ENCODE data around the gene METAP1D. TPM values are rescaled to one million over a fixed set of nuclear protein-coding genes. Genes with fewer than 3 reads are reported as not detected.
"Not testable (repeated sequence)": the region's sequence is repeated elsewhere in the genome, so short reads cannot be mapped to it uniquely, and the experiment has no call there.

Gene METAP1D
- total and polyA plus RNA-seq, 8 donors = 2.8 to 24.4 (median 20.1) TPM

DNA sequence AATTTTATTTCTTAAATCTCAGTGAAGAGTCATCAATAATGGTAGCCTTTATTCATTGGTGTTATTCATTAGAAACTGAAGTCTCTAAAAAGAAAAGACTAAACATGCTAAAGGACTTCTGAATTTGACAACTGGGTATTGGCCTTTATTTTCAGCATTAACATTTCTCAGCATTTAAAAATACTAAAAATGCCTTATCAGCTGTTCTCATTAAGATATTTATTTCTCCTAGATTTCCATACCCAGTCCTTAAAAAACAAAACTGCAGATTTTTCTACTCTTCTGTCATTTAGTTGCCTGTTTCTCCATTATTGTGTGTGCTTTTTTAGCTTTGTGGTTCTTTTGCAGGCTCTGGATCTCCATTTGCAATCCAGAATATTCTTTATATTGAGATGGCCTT lies 31.2 kb upstream of the METAP1D start:
- no peak for ATAC-seq
- no peaks in the 10 kb centered on the region for H3K4me1 ChIP-seq
- TF ChIP-seq, protein P1, sequence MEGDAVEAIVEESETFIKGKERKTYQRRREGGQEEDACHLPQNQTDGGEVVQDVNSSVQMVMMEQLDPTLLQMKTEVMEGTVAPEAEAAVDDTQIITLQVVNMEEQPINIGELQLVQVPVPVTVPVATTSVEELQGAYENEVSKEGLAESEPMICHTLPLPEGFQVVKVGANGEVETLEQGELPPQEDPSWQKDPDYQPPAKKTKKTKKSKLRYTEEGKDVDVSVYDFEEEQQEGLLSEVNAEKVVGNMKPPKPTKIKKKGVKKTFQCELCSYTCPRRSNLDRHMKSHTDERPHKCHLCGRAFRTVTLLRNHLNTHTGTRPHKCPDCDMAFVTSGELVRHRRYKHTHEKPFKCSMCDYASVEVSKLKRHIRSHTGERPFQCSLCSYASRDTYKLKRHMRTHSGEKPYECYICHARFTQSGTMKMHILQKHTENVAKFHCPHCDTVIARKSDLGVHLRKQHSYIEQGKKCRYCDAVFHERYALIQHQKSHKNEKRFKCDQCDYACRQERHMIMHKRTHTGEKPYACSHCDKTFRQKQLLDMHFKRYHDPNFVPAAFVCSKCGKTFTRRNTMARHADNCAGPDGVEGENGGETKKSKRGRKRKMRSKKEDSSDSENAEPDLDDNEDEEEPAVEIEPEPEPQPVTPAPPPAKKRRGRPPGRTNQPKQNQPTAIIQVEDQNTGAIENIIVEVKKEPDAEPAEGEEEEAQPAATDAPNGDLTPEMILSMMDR (IDR thresholded peaks at IDR 0.05) = no peak
- no peak for DNase-seq
- no peaks in the 10 kb centered on the region for H3K27me3 ChIP-seq
- H3K4me3 ChIP-seq = no peak overlapping the region
- intact Hi-C loops (cut with DNase I) = no loop called here
- no peaks in the 10 kb centered on the region for H3K9me3 ChIP-seq
- H3K36me3 ChIP-seq = peaks cover 0 to 33% of the 10 kb centered on the region in 2 donors
- no peak overlapping the region for H3K27ac ChIP-seq

DNA sequence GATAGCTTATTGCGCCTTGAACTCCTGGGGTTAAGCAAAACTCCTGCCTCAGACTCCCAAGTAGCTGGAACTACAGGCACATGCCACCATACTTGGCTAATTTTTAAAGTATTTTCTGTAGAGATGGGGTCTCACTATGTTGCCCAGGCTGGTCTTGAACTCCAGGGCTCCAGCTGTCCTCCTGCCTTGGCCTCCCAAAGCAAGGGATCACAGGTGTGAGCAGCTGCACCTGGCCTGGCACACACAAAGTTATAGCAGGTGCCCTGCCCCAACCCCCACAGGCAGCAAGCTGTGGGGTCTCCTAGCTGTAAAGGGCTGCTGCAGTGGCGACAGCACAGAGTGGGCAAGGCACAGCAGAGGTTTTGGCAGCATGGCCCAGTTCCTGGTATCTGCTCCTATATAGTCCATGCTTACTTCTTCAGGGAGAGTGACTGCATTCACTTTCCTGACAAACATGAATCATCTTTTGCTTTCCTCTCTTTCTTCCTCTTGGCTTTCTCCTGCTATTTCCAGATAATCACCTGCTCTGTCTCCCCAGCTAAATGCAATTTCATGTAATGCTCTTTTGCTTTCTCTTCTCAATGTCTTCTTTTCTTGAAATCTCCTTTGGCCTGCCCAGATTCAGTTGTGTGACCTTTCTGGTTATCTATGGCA lies 27.3 kb upstream of the METAP1D start:
- Histone ChIP-seq H3K4me1 (no peaks in the 10 kb centered on the region), H3K9me3 (no peaks in the 10 kb centered on the region), H3K36me3 (peaks cover 0 to 26% of the 10 kb centered on the region in 2 donors), H3K4me3 (no peak overlapping the region), H3K27me3 (no peaks in the 10 kb centered on the region), H3K27ac (no peak overlapping the region)
- no peak for DNase-seq
- ATAC-seq = no peak
- intact Hi-C loops (cut with DNase I) = no loop called here
- TF ChIP-seq, protein P1 (IDR thresholded peaks at IDR 0.05) = no peak

- ATAC-seq (no peak), DNase-seq (no peak)
- H3K4me3 ChIP-seq = no peak overlapping the region
- H3K27ac ChIP-seq = no peak overlapping the region
- TF ChIP-seq, protein P1 (IDR thresholded peaks at IDR 0.05) = no peak
- no peaks in the 10 kb centered on the region for H3K9me3 ChIP-seq
- no peaks in the 10 kb centered on the region for H3K4me1 ChIP-seq
- H3K27me3 ChIP-seq = no peaks in the 10 kb centered on the region
- H3K36me3 ChIP-seq = peaks cover 0 to 50% of the 10 kb centered on the region in 2 donors
- intact Hi-C loops (cut with DNase I) = no loop called here
Measured at GRCh38 chr2:171979103-171979502, 20.6 kb upstream of the METAP1D start.

DNA sequence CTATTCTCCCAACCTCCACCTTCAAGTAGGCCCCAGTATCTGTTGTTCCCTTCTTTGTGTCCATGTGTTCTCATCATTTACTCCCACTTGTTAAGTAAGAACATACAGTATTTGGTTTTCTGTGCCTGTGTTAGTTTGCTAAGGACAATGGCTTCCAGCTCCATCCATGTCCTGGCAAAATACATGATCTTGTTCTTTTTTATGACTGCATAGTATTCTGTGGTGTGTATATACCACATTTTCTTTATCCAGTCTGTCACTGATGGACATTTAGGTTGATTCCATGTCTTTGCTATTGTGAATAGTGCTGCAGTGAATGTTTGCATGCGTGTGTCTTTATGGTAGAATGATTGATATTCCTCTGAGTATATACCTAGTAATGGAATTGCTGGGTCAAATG lies 15.8 kb upstream of the METAP1D start:
- H3K36me3 ChIP-seq = peaks cover 0 to 23% of the 10 kb centered on the region in 2 donors
- intact Hi-C loops (cut with DNase I); H3K27me3 ChIP-seq; H3K4me1 ChIP-seq; H3K27ac ChIP-seq; DNase-seq; H3K9me3 ChIP-seq; H3K4me3 ChIP-seq; ATAC-seq: not testable (repeated sequence)

- Histone ChIP-seq H3K27me3 (peaks cover 0 to 18% of the 10 kb centered on the region in 2 donors), H3K9me3 (no peaks in the 10 kb centered on the region), H3K36me3 (peaks cover 0 to 12% of the 10 kb centered on the region in 2 donors), H3K4me3 (no peak overlapping the region), H3K4me1 (no peaks in the 10 kb centered on the region), H3K27ac (no peak overlapping the region)
- DNase-seq (no peak), ATAC-seq (no peak)
- TF ChIP-seq, protein P1 (IDR thresholded peaks at IDR 0.05) = no peak
- intact Hi-C loops (cut with DNase I) = no loop called here
Measured at GRCh38 chr2:171985076-171985475, 14.7 kb upstream of the METAP1D start.

DNA sequence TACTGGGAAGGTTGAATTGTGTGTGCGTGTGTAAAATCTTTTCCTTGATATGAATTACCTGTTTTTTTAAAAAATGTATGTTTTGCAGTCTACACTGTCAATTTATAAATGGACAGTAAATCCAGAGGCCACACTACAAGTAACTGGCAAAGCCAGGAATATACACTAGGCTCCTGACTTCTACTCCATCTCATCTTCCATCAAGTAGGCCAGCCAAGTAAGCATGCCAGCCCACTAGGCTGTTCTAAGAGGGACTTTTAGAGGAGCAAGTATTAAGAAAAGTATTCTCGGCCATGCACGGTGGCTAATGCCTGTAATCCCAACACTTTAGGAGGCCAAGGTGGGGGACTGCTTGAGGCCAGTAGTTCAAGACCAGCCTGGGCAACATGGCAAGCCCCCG lies 13.0 kb upstream of the METAP1D start:
- no peaks in the 10 kb centered on the region for H3K4me1 ChIP-seq
- peaks cover 0 to 2% of the 10 kb centered on the region in 2 donors for H3K36me3 ChIP-seq
- ATAC-seq = no peak
- intact Hi-C loops (cut with DNase I) = no loop called here
- no peaks in the 10 kb centered on the region for H3K9me3 ChIP-seq
- TF ChIP-seq, protein P1 (IDR thresholded peaks at IDR 0.05) = no peak
- DNase-seq = no peak
- H3K4me3 ChIP-seq = no peak overlapping the region
- no peak overlapping the region for H3K27ac ChIP-seq
- H3K27me3 ChIP-seq = peaks cover 0 to 18% of the 10 kb centered on the region in 2 donors

Measured in left lung (tissue), 10 donors.